Activated CD8-positive, alpha-beta memory T cell treated with anti-CD3 and anti-CD28 coated beads, Interleukin-2, amount 50 U/mL, for 24 hours (primary cell): ENCODE results near the gene C1QTNF4.
"Not testable (repeated sequence)": the region's sequence is repeated elsewhere in the genome, so short reads cannot be mapped to it uniquely, and the experiment has no call there.

Experiments
- DNase-seq: peaks from one replicate; pipeline ENCODE4 v3.0.0-alpha.2; 2020; ENCODE audit errors: extremely low read depth

C1QTNF4 gene

GRCh38 chr11:47593934-47594855, at the start of gene C1QTNF4:
Gene C1QTNF4, minus strand, starts transcription at chr11:47594411. Its CDS starts 3,601 bp downstream, at chr11:47590810.
- no peak for DNase-seq

- peak; percentile 90 for DNase-seq
Observed at GRCh38 chr11:47642099-47642855, 48.1 kb upstream of the C1QTNF4 start, which contains the start of gene MTCH2. Gene MTCH2, minus strand, starts transcription at chr11:47642559. Its CDS starts 94 bp downstream, at chr11:47642465.

GRCh38 chr11:47641600-47642098, 47.4 kb upstream of the C1QTNF4 start:
- no peak for DNase-seq

GRCh38 chr11:47640506-47640905, 46.3 kb upstream of the C1QTNF4 start:
- DNase-seq = not testable (repeated sequence)

- DNase-seq = not testable (repeated sequence)
Observed at GRCh38 chr11:47636331-47636730, 42.1 kb upstream of the C1QTNF4 start.

GRCh38 chr11:47631473-47631872, 37.3 kb upstream of the C1QTNF4 start:
- DNase-seq = no peak

- DNase-seq = no peak
Observed at GRCh38 chr11:47628026-47628425, 33.8 kb upstream of the C1QTNF4 start.

- DNase-seq = no peak
Observed at GRCh38 chr11:47626234-47626633, 32.0 kb upstream of the C1QTNF4 start.

- DNase-seq = no peak
Observed at GRCh38 chr11:47620836-47621378, 26.7 kb upstream of the C1QTNF4 start.

GRCh38 chr11:47617417-47617809, 23.2 kb upstream of the C1QTNF4 start:
- no peak for DNase-seq

GRCh38 chr11:47616726-47617416, 22.7 kb upstream of the C1QTNF4 start:
- no peak for DNase-seq

GRCh38 chr11:47615249-47615648, 21.0 kb upstream of the C1QTNF4 start:
- no peak for DNase-seq

GRCh38 chr11:47611348-47611794, 17.2 kb upstream of the C1QTNF4 start:
- no peak for DNase-seq

- no peak for DNase-seq
Observed at GRCh38 chr11:47609675-47610074, 15.5 kb upstream of the C1QTNF4 start.

- DNase-seq = no peak
Observed at GRCh38 chr11:47607380-47607779, 13.2 kb upstream of the C1QTNF4 start.

GRCh38 chr11:47606731-47607130, 12.5 kb upstream of the C1QTNF4 start:
- DNase-seq = no peak

GRCh38 chr11:47605921-47606320, 11.7 kb upstream of the C1QTNF4 start:
- DNase-seq = no peak

- DNase-seq = no peak
Observed at GRCh38 chr11:47603295-47603694, 9.1 kb upstream of the C1QTNF4 start.

- no peak for DNase-seq
Observed at GRCh38 chr11:47599902-47600301, 5.7 kb upstream of the C1QTNF4 start.

GRCh38 chr11:47595967-47596366, 1.8 kb upstream of the C1QTNF4 start:
- no peak for DNase-seq

GRCh38 chr11:47595029-47595428, 818 bp upstream of the C1QTNF4 start:
- DNase-seq = no peak
